ENCODE measurements around the gene LSM12.

The LSM12 gene

GRCh38 chr17:44086364-44087311, 20.2 kb upstream of the LSM12 start (continued):
- TF ChIP-seq, protein P1, sequence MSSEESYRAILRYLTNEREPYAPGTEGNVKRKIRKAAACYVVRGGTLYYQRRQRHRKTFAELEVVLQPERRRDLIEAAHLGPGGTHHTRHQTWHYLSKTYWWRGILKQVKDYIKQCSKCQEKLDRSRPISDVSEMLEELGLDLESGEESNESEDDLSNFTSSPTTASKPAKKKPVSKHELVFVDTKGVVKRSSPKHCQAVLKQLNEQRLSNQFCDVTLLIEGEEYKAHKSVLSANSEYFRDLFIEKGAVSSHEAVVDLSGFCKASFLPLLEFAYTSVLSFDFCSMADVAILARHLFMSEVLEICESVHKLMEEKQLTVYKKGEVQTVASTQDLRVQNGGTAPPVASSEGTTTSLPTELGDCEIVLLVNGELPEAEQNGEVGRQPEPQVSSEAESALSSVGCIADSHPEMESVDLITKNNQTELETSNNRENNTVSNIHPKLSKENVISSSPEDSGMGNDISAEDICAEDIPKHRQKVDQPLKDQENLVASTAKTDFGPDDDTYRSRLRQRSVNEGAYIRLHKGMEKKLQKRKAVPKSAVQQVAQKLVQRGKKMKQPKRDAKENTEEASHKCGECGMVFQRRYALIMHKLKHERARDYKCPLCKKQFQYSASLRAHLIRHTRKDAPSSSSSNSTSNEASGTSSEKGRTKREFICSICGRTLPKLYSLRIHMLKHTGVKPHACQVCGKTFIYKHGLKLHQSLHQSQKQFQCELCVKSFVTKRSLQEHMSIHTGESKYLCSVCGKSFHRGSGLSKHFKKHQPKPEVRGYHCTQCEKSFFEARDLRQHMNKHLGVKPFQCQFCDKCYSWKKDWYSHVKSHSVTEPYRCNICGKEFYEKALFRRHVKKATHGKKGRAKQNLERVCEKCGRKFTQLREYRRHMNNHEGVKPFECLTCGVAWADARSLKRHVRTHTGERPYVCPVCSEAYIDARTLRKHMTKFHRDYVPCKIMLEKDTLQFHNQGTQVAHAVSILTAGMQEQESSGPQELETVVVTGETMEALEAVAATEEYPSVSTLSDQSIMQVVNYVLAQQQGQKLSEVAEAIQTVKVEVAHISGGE (tag by site-specific recombination; conservative IDR thresholded peaks at IDR 0.05; ENCODE audit: low read depth) = no peak
- no peak for TF ChIP-seq ZNF423 (tag by site-specific recombination; IDR thresholded peaks at IDR 0.05)
- TF ChIP-seq, protein P2, sequence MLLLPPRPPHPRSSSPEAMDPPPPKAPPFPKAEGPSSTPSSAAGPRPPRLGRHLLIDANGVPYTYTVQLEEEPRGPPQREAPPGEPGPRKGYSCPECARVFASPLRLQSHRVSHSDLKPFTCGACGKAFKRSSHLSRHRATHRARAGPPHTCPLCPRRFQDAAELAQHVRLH (tag by site-specific recombination; IDR thresholded peaks at IDR 0.05) = no peak
- TF ChIP-seq, protein P3, sequence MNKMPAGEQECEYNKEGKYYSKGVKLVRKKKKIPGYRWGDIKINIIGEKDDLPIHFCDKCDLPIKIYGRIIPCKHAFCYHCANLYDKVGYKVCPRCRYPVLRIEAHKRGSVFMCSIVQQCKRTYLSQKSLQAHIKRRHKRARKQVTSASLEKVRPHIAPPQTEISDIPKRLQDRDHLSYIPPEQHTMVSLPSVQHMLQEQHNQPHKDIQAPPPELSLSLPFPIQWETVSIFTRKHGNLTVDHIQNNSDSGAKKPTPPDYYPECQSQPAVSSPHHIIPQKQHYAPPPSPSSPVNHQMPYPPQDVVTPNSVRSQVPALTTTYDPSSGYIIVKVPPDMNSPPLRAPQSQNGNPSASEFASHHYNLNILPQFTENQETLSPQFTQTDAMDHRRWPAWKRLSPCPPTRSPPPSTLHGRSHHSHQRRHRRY (tag by site-specific recombination; IDR thresholded peaks at IDR 0.05) = no peak
- TF ChIP-seq ZEB2 (tag by site-specific recombination; IDR thresholded peaks at IDR 0.05) = no peak; the same call in 1 of the 2 replicates
- TF ChIP-seq ZNF18 (tag by site-specific recombination; IDR thresholded peaks at IDR 0.05) = no peak
- no peak for TF ChIP-seq ZNF664 (tag by site-specific recombination; IDR thresholded peaks at IDR 0.05)
- TF ChIP-seq ZFP69B (tag by site-specific recombination; IDR thresholded peaks at IDR 0.05) = no peak
- peak; percentile 58; the same call in 1 of the 2 replicates for TF ChIP-seq EGR2 (tag by site-specific recombination; IDR thresholded peaks at IDR 0.05; ENCODE audit: low read depth)
- TF ChIP-seq ZNF341 (tag by site-specific recombination; IDR thresholded peaks at IDR 0.05; ENCODE audit: low read depth) = peak; percentile 79
- TF ChIP-seq ZSCAN4 (tag by site-specific recombination; IDR thresholded peaks at IDR 0.05) = peak; percentile 87
- no peak for TF ChIP-seq ZNF133 (tag by site-specific recombination; IDR thresholded peaks at IDR 0.05)
- no peak for TF ChIP-seq ZNF596 (tag by site-specific recombination; IDR thresholded peaks at IDR 0.05)
- no peak for TF ChIP-seq ZNF610 (tag by site-specific recombination; IDR thresholded peaks at IDR 0.05; ENCODE audit: borderline replicate concordance)
- peak; percentile 37; the same call in 1 of the 2 replicates for TF ChIP-seq ZBTB21 (tag by site-specific recombination; IDR thresholded peaks at IDR 0.05)
- no peak for TF ChIP-seq BCL11A (tag by site-specific recombination; IDR thresholded peaks at IDR 0.05; ENCODE audit: low read depth)
- peak; percentile 63; the same call in 1 of the 2 replicates for TF ChIP-seq ZNF792 (tag by site-specific recombination; IDR thresholded peaks at IDR 0.05)
- TF ChIP-seq ZNF48 (tag by site-specific recombination; IDR thresholded peaks at IDR 0.05) = no peak
- TF ChIP-seq ZNF362 (tag by site-specific recombination; IDR thresholded peaks at IDR 0.05) = no peak
- TF ChIP-seq MYNN (tag by site-specific recombination; IDR thresholded peaks at IDR 0.05; ENCODE audit: borderline replicate concordance) = no peak
- no peak for TF ChIP-seq OVOL3 (tag by site-specific recombination; IDR thresholded peaks at IDR 0.05)
- TF ChIP-seq ZNF660 (tag by site-specific recombination; IDR thresholded peaks at IDR 0.05) = 0 out of 2 replicates have a peak, but pooled peaks have one; percentile 62
- no peak for TF ChIP-seq PRDM1 (tag by site-specific recombination; IDR thresholded peaks at IDR 0.05)
- no peak for TF ChIP-seq ZNF354C (tag by site-specific recombination; IDR thresholded peaks at IDR 0.05; ENCODE audit: borderline replicate concordance, low read depth)
- no peak for TF ChIP-seq ZNF707 (tag by site-specific recombination; IDR thresholded peaks at IDR 0.05)
- TF ChIP-seq, protein P4, sequence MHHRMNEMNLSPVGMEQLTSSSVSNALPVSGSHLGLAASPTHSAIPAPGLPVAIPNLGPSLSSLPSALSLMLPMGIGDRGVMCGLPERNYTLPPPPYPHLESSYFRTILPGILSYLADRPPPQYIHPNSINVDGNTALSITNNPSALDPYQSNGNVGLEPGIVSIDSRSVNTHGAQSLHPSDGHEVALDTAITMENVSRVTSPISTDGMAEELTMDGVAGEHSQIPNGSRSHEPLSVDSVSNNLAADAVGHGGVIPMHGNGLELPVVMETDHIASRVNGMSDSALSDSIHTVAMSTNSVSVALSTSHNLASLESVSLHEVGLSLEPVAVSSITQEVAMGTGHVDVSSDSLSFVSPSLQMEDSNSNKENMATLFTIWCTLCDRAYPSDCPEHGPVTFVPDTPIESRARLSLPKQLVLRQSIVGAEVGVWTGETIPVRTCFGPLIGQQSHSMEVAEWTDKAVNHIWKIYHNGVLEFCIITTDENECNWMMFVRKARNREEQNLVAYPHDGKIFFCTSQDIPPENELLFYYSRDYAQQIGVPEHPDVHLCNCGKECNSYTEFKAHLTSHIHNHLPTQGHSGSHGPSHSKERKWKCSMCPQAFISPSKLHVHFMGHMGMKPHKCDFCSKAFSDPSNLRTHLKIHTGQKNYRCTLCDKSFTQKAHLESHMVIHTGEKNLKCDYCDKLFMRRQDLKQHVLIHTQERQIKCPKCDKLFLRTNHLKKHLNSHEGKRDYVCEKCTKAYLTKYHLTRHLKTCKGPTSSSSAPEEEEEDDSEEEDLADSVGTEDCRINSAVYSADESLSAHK (tag by site-specific recombination; IDR thresholded peaks at IDR 0.05) = no peak
- peak; percentile 62 for TF ChIP-seq KLF9 (tag by site-specific recombination; IDR thresholded peaks at IDR 0.05; ENCODE audit: low read depth)
- peak; percentile 26; the same call in 1 of the 2 replicates for TF ChIP-seq GLIS1 (tag by site-specific recombination; IDR thresholded peaks at IDR 0.05)

Data from HEK293 (cell line).